Measurements from ENCODE around the gene CXCR2.

The CXCR2 gene

DNA sequence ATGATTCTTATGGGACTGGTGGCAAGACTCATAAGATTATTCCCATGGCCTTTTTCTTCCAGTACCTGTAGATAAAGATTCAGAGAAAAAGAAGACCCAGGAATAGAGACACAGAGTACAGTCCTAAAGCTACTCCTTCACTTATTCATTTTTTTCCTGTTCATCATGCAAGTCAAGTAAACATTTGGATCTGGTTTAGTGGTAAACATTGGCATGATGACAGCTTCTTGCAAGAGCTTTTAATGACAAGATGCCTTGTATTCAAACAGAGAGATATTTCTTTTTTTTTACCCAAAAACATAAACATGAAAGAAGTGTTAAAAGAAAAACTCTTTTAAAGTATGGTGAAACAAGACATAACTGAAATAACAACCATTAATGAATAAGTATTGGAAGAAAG, 20.2 kb downstream of the CXCR2 start:
- no peak for TF ChIP-seq SIN3A (IDR thresholded peaks at IDR 0.05; ENCODE audit: borderline replicate concordance, insufficient read depth, low read length)
- TF ChIP-seq TAF1 (IDR thresholded peaks at IDR 0.05; ENCODE audit: borderline replicate concordance, insufficient read depth, low read length) = no peak
- TF ChIP-seq FOXP2 (optimal IDR thresholded peaks at IDR 0.05; ENCODE audit: borderline replicate concordance, extremely low read depth, extremely low read length, insufficient read depth) = no peak

DNA sequence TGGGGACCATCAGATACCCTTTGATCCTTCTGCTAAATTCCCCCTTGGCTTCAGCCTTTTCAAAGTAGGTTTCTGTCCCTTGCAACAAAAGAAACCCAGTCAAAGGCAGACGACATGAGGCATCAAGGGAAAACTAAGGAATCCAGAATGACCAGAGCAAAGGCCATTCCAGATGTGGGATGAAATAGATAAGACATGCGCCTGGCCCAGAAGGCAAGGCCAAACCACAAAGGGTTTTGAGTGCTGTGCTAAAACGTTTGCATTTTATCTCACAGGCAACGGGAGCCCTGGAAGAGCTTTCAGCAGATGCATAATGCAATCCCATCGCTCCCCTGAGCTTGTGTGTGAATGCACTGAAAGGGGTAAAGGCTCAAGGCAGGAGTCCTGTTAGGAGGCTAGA, 23.3 kb downstream of the CXCR2 start:
- TF ChIP-seq POLR2AphosphoS5 (IDR thresholded peaks at IDR 0.05; ENCODE audit: low read depth, low read length) = no peak
- no peak for TF ChIP-seq TAF1 (IDR thresholded peaks at IDR 0.05; ENCODE audit: borderline replicate concordance, insufficient read depth, low read length)
- TF ChIP-seq, protein P1, sequence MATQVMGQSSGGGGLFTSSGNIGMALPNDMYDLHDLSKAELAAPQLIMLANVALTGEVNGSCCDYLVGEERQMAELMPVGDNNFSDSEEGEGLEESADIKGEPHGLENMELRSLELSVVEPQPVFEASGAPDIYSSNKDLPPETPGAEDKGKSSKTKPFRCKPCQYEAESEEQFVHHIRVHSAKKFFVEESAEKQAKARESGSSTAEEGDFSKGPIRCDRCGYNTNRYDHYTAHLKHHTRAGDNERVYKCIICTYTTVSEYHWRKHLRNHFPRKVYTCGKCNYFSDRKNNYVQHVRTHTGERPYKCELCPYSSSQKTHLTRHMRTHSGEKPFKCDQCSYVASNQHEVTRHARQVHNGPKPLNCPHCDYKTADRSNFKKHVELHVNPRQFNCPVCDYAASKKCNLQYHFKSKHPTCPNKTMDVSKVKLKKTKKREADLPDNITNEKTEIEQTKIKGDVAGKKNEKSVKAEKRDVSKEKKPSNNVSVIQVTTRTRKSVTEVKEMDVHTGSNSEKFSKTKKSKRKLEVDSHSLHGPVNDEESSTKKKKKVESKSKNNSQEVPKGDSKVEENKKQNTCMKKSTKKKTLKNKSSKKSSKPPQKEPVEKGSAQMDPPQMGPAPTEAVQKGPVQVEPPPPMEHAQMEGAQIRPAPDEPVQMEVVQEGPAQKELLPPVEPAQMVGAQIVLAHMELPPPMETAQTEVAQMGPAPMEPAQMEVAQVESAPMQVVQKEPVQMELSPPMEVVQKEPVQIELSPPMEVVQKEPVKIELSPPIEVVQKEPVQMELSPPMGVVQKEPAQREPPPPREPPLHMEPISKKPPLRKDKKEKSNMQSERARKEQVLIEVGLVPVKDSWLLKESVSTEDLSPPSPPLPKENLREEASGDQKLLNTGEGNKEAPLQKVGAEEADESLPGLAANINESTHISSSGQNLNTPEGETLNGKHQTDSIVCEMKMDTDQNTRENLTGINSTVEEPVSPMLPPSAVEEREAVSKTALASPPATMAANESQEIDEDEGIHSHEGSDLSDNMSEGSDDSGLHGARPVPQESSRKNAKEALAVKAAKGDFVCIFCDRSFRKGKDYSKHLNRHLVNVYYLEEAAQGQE (IDR thresholded peaks at IDR 0.05; ENCODE audit: insufficient read depth in 1 of 2, low read depth in 2 of 2, low read length in 2 of 2) = no peak
- no peak for TF ChIP-seq SIN3A (IDR thresholded peaks at IDR 0.05; ENCODE audit: borderline replicate concordance, insufficient read depth, low read length)
- no peak for TF ChIP-seq FOXP2 (optimal IDR thresholded peaks at IDR 0.05; ENCODE audit: borderline replicate concordance, extremely low read depth, extremely low read length, insufficient read depth)

DNA sequence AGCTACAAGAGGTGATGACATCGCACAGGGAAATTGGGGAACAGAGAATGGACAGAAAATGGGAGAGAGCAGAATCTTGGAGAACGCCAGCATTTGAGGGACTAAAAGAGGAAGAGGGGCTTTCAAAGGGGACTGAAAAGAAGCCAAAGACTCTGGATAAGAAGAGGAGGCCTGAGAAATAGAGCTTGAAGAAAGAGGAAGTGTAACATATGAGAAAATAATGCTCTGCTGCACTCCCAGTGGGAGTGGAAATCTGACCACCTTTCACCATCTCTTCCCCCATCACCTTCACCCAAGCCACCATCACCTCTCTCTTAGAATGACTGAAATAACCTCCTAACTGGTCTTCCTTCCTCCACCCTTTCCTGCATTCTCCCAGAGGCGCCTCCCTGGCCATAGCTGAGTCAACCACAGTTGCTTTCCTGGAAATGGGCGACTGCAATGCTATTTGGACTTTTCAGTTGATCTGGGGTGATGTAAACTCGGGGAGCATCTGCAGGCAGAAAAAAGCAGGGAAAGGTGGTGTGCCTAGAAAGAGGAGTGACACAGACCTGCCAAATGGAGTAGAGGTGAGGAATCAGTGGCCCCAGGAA, 24.1 kb downstream of the CXCR2 start:
- TF ChIP-seq FOXP2 (optimal IDR thresholded peaks at IDR 0.05; ENCODE audit: borderline replicate concordance, extremely low read depth, extremely low read length, insufficient read depth) (no peak), POLR2AphosphoS5 (IDR thresholded peaks at IDR 0.05; ENCODE audit: low read depth, low read length) (no peak), TAF1 (IDR thresholded peaks at IDR 0.05; ENCODE audit: borderline replicate concordance, insufficient read depth, low read length) (no peak), SIN3A (IDR thresholded peaks at IDR 0.05; ENCODE audit: borderline replicate concordance, insufficient read depth, low read length) (no peak)
- TF ChIP-seq, protein P1 (IDR thresholded peaks at IDR 0.05; ENCODE audit: insufficient read depth in 1 of 2, low read depth in 2 of 2, low read length in 2 of 2) = no peak

- TF ChIP-seq TAF1 (IDR thresholded peaks at IDR 0.05; ENCODE audit: borderline replicate concordance, insufficient read depth, low read length) = no peak
Measured at GRCh38 chr2:218152172-218152571, 26.3 kb downstream of the CXCR2 start.

DNA sequence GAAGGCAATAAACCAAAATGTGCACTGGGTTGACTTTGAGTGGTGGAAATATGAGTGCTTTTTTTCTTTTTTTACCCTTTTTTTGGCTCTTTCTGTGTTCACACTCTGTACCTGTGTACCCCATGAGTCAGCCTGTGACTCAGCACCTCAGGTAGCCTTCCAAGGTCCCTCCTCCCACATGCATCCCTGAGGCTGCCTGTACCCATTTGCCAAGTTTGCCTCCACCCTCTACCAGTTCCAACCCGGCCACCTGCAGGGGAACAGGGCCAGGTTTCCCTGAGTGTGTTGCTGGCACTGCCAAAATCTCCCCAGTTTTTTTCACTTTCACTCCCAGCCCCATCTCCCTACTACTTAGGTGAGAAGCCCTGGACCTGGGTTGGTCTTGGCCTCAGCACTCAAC, 26.9 kb downstream of the CXCR2 start:
- TF ChIP-seq SIN3A (IDR thresholded peaks at IDR 0.05; ENCODE audit: borderline replicate concordance, insufficient read depth, low read length) = no peak
- TF ChIP-seq TAF1 (IDR thresholded peaks at IDR 0.05; ENCODE audit: borderline replicate concordance, insufficient read depth, low read length) = no peak
- no peak for TF ChIP-seq FOXP2 (optimal IDR thresholded peaks at IDR 0.05; ENCODE audit: borderline replicate concordance, extremely low read depth, extremely low read length, insufficient read depth)
- TF ChIP-seq POLR2AphosphoS5 (IDR thresholded peaks at IDR 0.05; ENCODE audit: low read depth, low read length) = no peak
- TF ChIP-seq, protein P1 (IDR thresholded peaks at IDR 0.05; ENCODE audit: insufficient read depth in 1 of 2, low read depth in 2 of 2, low read length in 2 of 2) = no peak

GRCh38 chr2:218155953-218156479, 30.2 kb downstream of the CXCR2 start:
- TF ChIP-seq TAF1 (IDR thresholded peaks at IDR 0.05; ENCODE audit: borderline replicate concordance, insufficient read depth, low read length) = no peak
- no peak for TF ChIP-seq SIN3A (IDR thresholded peaks at IDR 0.05; ENCODE audit: borderline replicate concordance, insufficient read depth, low read length)
- TF ChIP-seq, protein P1 (IDR thresholded peaks at IDR 0.05; ENCODE audit: insufficient read depth in 1 of 2, low read depth in 2 of 2, low read length in 2 of 2) = no peak
- TF ChIP-seq POLR2AphosphoS5 (IDR thresholded peaks at IDR 0.05; ENCODE audit: low read depth, low read length) = no peak
- no peak for TF ChIP-seq FOXP2 (optimal IDR thresholded peaks at IDR 0.05; ENCODE audit: borderline replicate concordance, extremely low read depth, extremely low read length, insufficient read depth)

All from PFSK-1 (cell line).